ENCODE data around the gene ALDH1A2. TPM values are rescaled to one million over a fixed set of nuclear protein-coding genes. Genes with fewer than 3 reads are reported as not detected.
A peak's percentile ranks its signal among the peaks of the same experiment; 100 is the strongest.

The ALDH1A2 gene
- total RNA-seq, 4 donors from 2014 or later = 8.0 to 24.3 (median 13.9) TPM

DNA sequence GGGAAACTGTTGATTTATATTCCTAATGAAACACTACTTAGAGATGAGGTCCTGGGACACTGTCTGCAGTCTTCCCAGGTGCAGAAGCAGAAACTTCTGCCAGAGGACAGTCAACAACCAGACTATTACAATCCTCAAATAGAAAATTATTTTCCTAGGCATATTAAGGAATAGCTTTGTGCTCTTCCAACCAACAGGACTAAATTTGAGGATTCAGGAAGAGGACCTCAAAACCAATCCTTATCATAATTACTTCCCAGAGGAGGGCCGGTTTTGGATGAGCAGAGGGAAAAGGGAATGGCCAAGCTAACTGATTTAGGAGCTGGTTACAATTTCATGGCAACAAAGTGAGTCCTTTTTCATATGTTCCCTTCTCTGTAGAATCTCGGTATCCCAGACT is 21.0 kb downstream of the ALDH1A2 start:
- Histone ChIP-seq H3K27me3 (peaks cover 0 to 12% of the 10 kb centered on the region in 2 donors), H3K27ac (no peak overlapping the region), H3K4me3 (no peak overlapping the region), H3K36me3 (no peaks in the 10 kb centered on the region), H3K9me3 (no peaks in the 10 kb centered on the region), H3K4me1 (no peaks in the 10 kb centered on the region)
- TF ChIP-seq EP300 (IDR thresholded peaks at IDR 0.05) = no peak
- TF ChIP-seq, protein P1, sequence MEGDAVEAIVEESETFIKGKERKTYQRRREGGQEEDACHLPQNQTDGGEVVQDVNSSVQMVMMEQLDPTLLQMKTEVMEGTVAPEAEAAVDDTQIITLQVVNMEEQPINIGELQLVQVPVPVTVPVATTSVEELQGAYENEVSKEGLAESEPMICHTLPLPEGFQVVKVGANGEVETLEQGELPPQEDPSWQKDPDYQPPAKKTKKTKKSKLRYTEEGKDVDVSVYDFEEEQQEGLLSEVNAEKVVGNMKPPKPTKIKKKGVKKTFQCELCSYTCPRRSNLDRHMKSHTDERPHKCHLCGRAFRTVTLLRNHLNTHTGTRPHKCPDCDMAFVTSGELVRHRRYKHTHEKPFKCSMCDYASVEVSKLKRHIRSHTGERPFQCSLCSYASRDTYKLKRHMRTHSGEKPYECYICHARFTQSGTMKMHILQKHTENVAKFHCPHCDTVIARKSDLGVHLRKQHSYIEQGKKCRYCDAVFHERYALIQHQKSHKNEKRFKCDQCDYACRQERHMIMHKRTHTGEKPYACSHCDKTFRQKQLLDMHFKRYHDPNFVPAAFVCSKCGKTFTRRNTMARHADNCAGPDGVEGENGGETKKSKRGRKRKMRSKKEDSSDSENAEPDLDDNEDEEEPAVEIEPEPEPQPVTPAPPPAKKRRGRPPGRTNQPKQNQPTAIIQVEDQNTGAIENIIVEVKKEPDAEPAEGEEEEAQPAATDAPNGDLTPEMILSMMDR (IDR thresholded peaks at IDR 0.05) = no peak
- no peak for TF ChIP-seq POLR2A (IDR thresholded peaks at IDR 0.05)
- no peak for DNase-seq (ENCODE audit: low spot score in 2 of 2)
- 85 to 91% methylated on average over 2 of the region's 2 CpGs for WGBS, 2 donors

DNA sequence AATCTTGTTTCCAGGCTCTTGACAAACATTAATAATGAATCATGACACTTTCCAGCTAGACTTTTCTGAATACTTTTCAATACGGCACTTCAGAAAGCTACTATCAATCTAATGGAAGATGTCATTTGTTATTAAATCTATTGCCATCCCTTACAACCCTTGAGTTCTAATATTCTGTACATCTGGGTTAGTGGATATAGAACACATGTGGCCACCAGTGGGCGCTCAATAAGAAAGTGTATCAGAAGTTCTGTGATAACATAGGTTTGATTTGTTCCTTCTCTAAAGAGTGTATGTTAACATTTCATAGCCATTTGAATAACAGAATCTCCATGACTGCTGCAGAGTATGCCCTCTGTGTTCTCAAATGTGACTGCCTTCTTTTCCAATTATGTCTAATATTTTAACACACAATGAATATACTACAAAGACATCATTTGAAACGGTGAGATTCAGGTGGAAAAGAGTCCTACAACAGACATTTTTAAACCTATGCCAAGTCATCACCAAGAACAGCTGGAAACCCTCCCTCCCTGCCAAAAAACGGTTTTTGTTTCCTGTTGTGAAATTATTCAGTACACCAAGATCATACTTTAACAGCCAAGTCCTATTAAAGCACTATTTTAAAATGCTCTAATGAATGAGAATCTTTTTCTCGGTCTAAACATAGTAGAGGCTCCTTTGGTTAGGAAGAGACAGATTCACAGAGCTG is 22.2 kb downstream of the ALDH1A2 start:
- DNase-seq (ENCODE audit: low spot score in 2 of 2) = peak; percentile 22 to 63
- H3K4me3 ChIP-seq = no peak overlapping the region
- H3K9me3 ChIP-seq = no peaks in the 10 kb centered on the region
- H3K27ac ChIP-seq = no peak overlapping the region
- peaks cover 0 to 10% of the 10 kb centered on the region in 2 donors for H3K27me3 ChIP-seq
- TF ChIP-seq POLR2A (IDR thresholded peaks at IDR 0.05) = no peak
- TF ChIP-seq, protein P1 (IDR thresholded peaks at IDR 0.05) = peak in 4 of 5 experiments; percentile 37 to 61 (median 48)
- no peaks in the 10 kb centered on the region for H3K36me3 ChIP-seq
- WGBS, 2 donors = 43 to 45% methylated on average over 5 of the region's 5 CpGs
- H3K4me1 ChIP-seq = no peaks in the 10 kb centered on the region

DNA sequence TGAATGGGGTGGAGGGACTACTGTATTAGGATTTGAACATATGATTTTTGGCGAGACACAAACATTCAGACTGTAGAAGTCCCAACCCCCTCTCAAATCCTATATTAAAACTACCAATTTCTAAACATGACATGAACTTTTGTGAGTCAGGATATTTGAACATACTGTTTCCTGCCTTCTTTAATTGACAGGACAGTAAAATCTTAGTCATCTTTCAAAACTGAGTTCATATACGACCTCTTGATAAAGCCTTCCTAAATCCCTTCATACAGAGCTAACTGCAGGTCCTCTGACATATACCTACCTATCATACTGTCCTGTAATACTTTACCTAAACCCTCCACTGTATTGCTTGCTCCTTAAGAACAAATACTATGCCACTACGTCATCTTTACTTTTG is 23.5 kb downstream of the ALDH1A2 start:
- H3K9me3 ChIP-seq = no peaks in the 10 kb centered on the region

DNA sequence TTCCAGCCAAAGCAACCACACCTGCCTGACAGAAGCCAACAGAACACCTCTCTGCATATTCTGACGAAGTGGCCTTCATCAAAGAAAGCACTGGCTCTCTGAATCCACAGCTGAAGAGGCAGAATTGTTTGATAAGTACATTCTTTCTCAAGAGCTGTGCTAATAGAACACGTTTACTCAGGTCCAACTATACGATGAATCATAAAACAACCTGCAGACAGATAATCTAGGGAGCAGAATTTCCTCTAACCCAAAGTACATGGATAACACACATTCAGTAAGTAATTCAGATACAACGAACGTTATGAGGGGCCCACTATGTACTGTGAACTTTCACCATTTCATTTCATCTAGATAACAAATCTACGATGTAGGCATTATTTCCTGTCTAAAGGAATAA is 25.4 kb downstream of the ALDH1A2 start:
- Histone ChIP-seq H3K4me1 (no peaks in the 10 kb centered on the region), H3K27ac (no peak overlapping the region), H3K4me3 (no peak overlapping the region), H3K36me3 (no peaks in the 10 kb centered on the region), H3K9me3 (no peaks in the 10 kb centered on the region), H3K27me3 (peaks cover 0 to 3% of the 10 kb centered on the region in 2 donors)
- TF ChIP-seq POLR2A (IDR thresholded peaks at IDR 0.05) = no peak
- no peak for TF ChIP-seq EP300 (IDR thresholded peaks at IDR 0.05)
- TF ChIP-seq, protein P1 (IDR thresholded peaks at IDR 0.05) = no peak
- DNase-seq (ENCODE audit: low spot score in 2 of 2) = no peak
- WGBS, 2 donors = 67 to 77% methylated on average over 6 of the region's 6 CpGs

More for the DNA sequence above, 23.5 kb downstream of the ALDH1A2 start:
- WGBS, 2 donors = 69 to 86% methylated on average over 3 of the region's 3 CpGs
- Histone ChIP-seq H3K27me3 (peaks cover 0 to 10% of the 10 kb centered on the region in 2 donors), H3K36me3 (no peaks in the 10 kb centered on the region), H3K4me1 (no peaks in the 10 kb centered on the region), H3K27ac (no peak overlapping the region), H3K4me3 (no peak overlapping the region)
- TF ChIP-seq EP300 (IDR thresholded peaks at IDR 0.05) (no peak), POLR2A (IDR thresholded peaks at IDR 0.05) (no peak)
- TF ChIP-seq, protein P1 (IDR thresholded peaks at IDR 0.05) = no peak
- no peak for DNase-seq (ENCODE audit: low spot score in 2 of 2)

Data from tibial nerve (tissue), 4 donors.